ENCODE measurements around the gene CTDSPL. TPM values are rescaled to one million over a fixed set of nuclear protein-coding genes. Genes with fewer than 3 reads are reported as not detected.

The CTDSPL gene
- total and polyA plus RNA-seq, 2 of the 13 experiments (the other 11 are each of a cell fraction or from before 2014, with no cell fraction given) = 26.1 to 142 TPM

GRCh38 chr3:37867144-37867543 lies 5.5 kb downstream of the CTDSPL start (continued):
- TF ChIP-seq ZNF609 (CRISPR knock-in tag; IDR thresholded peaks at IDR 0.05; ENCODE audit: borderline replicate concordance) (no peak), ISL2 (CRISPR knock-in tag; IDR thresholded peaks at IDR 0.05) (no peak), FOXA1 (IDR thresholded peaks at IDR 0.05) (no peak), FOXA1 (CRISPR knock-in tag; IDR thresholded peaks at IDR 0.05) (no peak), DR1 (CRISPR knock-in tag; IDR thresholded peaks at IDR 0.05) (no peak), ZFAT (CRISPR knock-in tag; conservative IDR thresholded peaks at IDR 0.05) (no peak)
- TF ChIP-seq, protein P1, sequence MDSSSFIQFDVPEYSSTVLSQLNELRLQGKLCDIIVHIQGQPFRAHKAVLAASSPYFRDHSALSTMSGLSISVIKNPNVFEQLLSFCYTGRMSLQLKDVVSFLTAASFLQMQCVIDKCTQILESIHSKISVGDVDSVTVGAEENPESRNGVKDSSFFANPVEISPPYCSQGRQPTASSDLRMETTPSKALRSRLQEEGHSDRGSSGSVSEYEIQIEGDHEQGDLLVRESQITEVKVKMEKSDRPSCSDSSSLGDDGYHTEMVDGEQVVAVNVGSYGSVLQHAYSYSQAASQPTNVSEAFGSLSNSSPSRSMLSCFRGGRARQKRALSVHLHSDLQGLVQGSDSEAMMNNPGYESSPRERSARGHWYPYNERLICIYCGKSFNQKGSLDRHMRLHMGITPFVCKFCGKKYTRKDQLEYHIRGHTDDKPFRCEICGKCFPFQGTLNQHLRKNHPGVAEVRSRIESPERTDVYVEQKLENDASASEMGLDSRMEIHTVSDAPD (CRISPR knock-in tag; IDR thresholded peaks at IDR 0.05) = no peak

DNA sequence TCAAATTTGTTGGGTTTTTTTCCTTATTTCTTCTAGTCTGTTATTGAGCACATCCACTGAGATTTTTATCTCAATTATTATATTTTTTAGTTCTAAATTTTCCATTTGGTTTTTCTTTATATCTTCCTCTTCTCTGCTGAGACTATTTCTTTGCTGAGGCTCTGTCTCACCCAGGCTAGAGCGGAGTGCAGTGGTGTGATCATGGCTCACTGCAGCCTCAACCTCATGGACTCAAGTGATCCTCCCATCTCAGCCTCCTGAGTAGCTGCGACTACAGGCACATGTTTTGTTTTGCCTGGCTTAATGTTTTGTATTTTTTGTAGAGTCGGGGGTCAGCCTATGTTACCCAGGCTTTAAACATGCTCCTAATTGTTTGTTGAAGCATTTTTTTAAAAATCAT lies 10.2 kb downstream of the CTDSPL start:
- Histone ChIP-seq H3K4me3 (replicated peaks in 1 of 3; ENCODE audit: insufficient read depth in 1 of 3, low read depth in 2 of 3, low read length in 3 of 3) (no peak overlapping the region), H4K20me1 (ENCODE audit: insufficient read depth, low read length) (peaks cover 56% of the 10 kb centered on the region), H3K4me2 (ENCODE audit: low read depth, low read length) (no peak overlapping the region), H3K9me3 (ENCODE audit: low read length) (peaks cover 4% of the 10 kb centered on the region; the same call in 1 of the 2 replicates), H3K9ac (ENCODE audit: insufficient read depth, low read depth, low read length) (no peak overlapping the region), H3K79me2 (ENCODE audit: insufficient read depth, low read length) (peaks cover 98% of the 10 kb centered on the region), H3K27ac (ENCODE audit: extremely low read length, insufficient read depth, low read length) (no peak overlapping the region), H3K27me3 (ENCODE audit: control insufficient read depth in 1 of 2, insufficient read depth in 2 of 2, low read length in 2 of 2) (no peaks in the 10 kb centered on the region), H3K4me1 (ENCODE audit: insufficient read depth, low read length) (peaks cover 14% of the 10 kb centered on the region; the same call in 1 of the 2 replicates), H2AFZ (ENCODE audit: low read length) (no peak overlapping the region), H3K36me3 (replicated peaks in 1 of 2; ENCODE audit: control insufficient read depth in 1 of 2, insufficient read depth in 2 of 2, low read length in 2 of 2) (peaks cover 0 to 5% of the 10 kb centered on the region in 2 experiments; a peak in 1 of 5 replicates)
- TF ChIP-seq ONECUT2 (CRISPR knock-in tag; IDR thresholded peaks at IDR 0.05) = no peak
- TF ChIP-seq STAG1 (CRISPR knock-in tag; IDR thresholded peaks at IDR 0.05) = no peak
- no peak for TF ChIP-seq ZC3H13 (CRISPR knock-in tag; IDR thresholded peaks at IDR 0.05)
- no peak for TF ChIP-seq STAT5B (CRISPR knock-in tag; IDR thresholded peaks at IDR 0.05)
- no peak for TF ChIP-seq ZNF234 (CRISPR knock-in tag; conservative IDR thresholded peaks at IDR 0.05)
- TF ChIP-seq ZNF160 (CRISPR knock-in tag; IDR thresholded peaks at IDR 0.05) = peak; percentile 82; the same call in 1 of the 2 replicates
- no peak for TF ChIP-seq NCOA5 (CRISPR knock-in tag; IDR thresholded peaks at IDR 0.05)
- peak; percentile 53; the same call in 1 of the 2 replicates for TF ChIP-seq ZNF770 (CRISPR knock-in tag; IDR thresholded peaks at IDR 0.05)
- no peak for TF ChIP-seq MZF1 (CRISPR knock-in tag; IDR thresholded peaks at IDR 0.05; ENCODE audit: borderline replicate concordance)
- no peak for TF ChIP-seq ZNF7 (CRISPR knock-in tag; IDR thresholded peaks at IDR 0.05)
- BruUV-seq (replicated peaks) = no TSS peak
- FAIRE-seq = no peak
- POLR2A ChIA-PET = no interaction called here
- ATAC-seq = no peak
- WGBS (ENCODE audit: low lambda C conversion rate) = 97% methylated on average over 3 of the region's 3 CpGs
- intact Hi-C loops (cut with micrococcal nuclease; ENCODE audit: unreplicated experiment) (no loop called here), in situ Hi-C loops (cut with HindIII; ENCODE audit: extremely low pct_ligation_motif_present, low pct_unique_long_range_greater_than_20kb) (no loop called here)
- CTCF ChIA-PET (ENCODE audit: low intra/inter-chr PET ratio, low total read pairs) = no interaction called here
- DNase-seq (ENCODE audit: low spot score) = no peak

All from HepG2 (cell line).